Aorta (tissue), 5 donors: Measurements from ENCODE around the gene TIMM29. TPM values are rescaled to one million over a fixed set of nuclear protein-coding genes. Genes with fewer than 3 reads are reported as not detected.

Source experiments
- ATAC-seq: fragments of 200-7000 bp; cut with Tn5 transposase; one replicate; pipeline ENCODE4 v1.9.1; 2022; ENCODE audit warnings: moderate library complexity; ENCODE audit not compliant: low FRiP score
- DNase-seq, 2 donors: peaks; one replicate each; pipeline ENCODE4 v3.0.0-alpha.2; 2020
- H3K27ac ChIP-seq, 2 donors: one replicate each; pipeline ENCODE4 v1.5.1; 2013; ENCODE audit warnings: low read length in 2 of 2, mild to moderate bottlenecking in 2 of 2, moderate library complexity in 2 of 2, control low read depth in 1 of 2, inconsistent platforms in 1 of 2, low read depth in 1 of 2
- H3K27me3 ChIP-seq, 2 donors: one replicate each; pipeline ENCODE4 v1.6.1; 2013; ENCODE audit warnings: control low read depth in 1 of 2, low read length in 1 of 2, mild to moderate bottlenecking in 1 of 2, moderate library complexity in 1 of 2; ENCODE audit not compliant: insufficient read depth in 2 of 2, control insufficient read depth in 1 of 2
- H3K36me3 ChIP-seq, 2 donors: one replicate each; pipeline ENCODE4 v1.6.1; 2013; ENCODE audit warnings: control low read depth in 1 of 2, low read length in 1 of 2, mild to moderate bottlenecking in 1 of 2; ENCODE audit not compliant: insufficient read depth in 2 of 2, control insufficient read depth in 1 of 2
- H3K4me1 ChIP-seq, 2 donors: one replicate each; pipeline ENCODE4 v1.6.1; 2013; ENCODE audit warnings: low read length in 2 of 2, control low read depth in 1 of 2, mild to moderate bottlenecking in 1 of 2, moderate library complexity in 1 of 2; ENCODE audit not compliant: insufficient read depth in 2 of 2, control insufficient read depth in 1 of 2
- H3K4me3 ChIP-seq, 2 donors: one replicate each; pipeline ENCODE4 v1.5.1; 2013; ENCODE audit warnings: low read length in 2 of 2, control low read depth in 1 of 2, mild to moderate bottlenecking in 1 of 2
- H3K9me3 ChIP-seq: one replicate; pipeline ENCODE4 v1.6.1; 2013; ENCODE audit warnings: mild to moderate bottlenecking, low read length; ENCODE audit not compliant: control insufficient read depth
- WGBS, 2 donors: extraction: QIAGEN DNeasy Blood & Tissue Kit; methylation state at CpG; one replicate each; pipeline ENCODE4 v1.1.7; 2013; 5-methylcytosine and 5-hydroxymethylcytosine counted together
- intact Hi-C, 2 donors: fragments of 100-400 bp; cut with DNase I; formaldehyde crosslinking; loops; one replicate each; pipeline versions ENCODE4 v1.14.2 to v1.15.0; 2022
- long read RNA-seq, 2 donors: library from polyadenylated mRNA; unstranded; transcript quantifications; one replicate each; pipeline ENCODE4 v2.0.0, GENCODE V29; 2020 to 2021
- polyA plus RNA-seq, 2 donors: library from polyadenylated mRNA; stranded (reverse); fragments of 200-250 nt; gene quantifications; one replicate each; pipeline ENCODE4 v1.2.3, GENCODE V29; 2013
- total RNA-seq, 2 donors: library from RNA; stranded (reverse); fragmentation: NEBNext Ultra II Directional; extraction: Animal tissue kit (Norgen Biotek cat#: 25700); gene quantifications; one replicate each; pipeline ENCODE4 v1.2.1, GENCODE V29; 2021
- donor health status: healthy with polysubstance abuse.
- donor health status: Bipolar disorder and iron deficiency.
- donor health status: DM: no; HTN: no; CAD: no.
- donor health status: DM: no; HTN: no; CAD: no.
- donor health status: DM: yes; HTN: yes; CAD: no.

The TIMM29 gene
- total RNA-seq (10 to 100 TPM; 13.7 to 15.7 TPM), polyA plus RNA-seq (10 to 100 TPM; 15.2 to 16.0 TPM)
- long read RNA-seq, donor 1, transcript TIMM29-201 (2 exons, 1,425 nt) = major isoform, 35 of 36 reads
- long read RNA-seq, donor 1, partial matches to known transcripts = 0 of 36 reads
- long read RNA-seq, donor 1, other reads (novel, unspliced or antisense) = 1 of 36 reads
- long read RNA-seq, donor 2, transcript TIMM29-201 (2 exons, 1,425 nt) = major isoform, 8 of 9 reads
- long read RNA-seq, donor 2, partial matches to known transcripts = 0 of 9 reads
- long read RNA-seq, donor 2, other reads (novel, unspliced or antisense) = 1 of 9 reads

DNA sequence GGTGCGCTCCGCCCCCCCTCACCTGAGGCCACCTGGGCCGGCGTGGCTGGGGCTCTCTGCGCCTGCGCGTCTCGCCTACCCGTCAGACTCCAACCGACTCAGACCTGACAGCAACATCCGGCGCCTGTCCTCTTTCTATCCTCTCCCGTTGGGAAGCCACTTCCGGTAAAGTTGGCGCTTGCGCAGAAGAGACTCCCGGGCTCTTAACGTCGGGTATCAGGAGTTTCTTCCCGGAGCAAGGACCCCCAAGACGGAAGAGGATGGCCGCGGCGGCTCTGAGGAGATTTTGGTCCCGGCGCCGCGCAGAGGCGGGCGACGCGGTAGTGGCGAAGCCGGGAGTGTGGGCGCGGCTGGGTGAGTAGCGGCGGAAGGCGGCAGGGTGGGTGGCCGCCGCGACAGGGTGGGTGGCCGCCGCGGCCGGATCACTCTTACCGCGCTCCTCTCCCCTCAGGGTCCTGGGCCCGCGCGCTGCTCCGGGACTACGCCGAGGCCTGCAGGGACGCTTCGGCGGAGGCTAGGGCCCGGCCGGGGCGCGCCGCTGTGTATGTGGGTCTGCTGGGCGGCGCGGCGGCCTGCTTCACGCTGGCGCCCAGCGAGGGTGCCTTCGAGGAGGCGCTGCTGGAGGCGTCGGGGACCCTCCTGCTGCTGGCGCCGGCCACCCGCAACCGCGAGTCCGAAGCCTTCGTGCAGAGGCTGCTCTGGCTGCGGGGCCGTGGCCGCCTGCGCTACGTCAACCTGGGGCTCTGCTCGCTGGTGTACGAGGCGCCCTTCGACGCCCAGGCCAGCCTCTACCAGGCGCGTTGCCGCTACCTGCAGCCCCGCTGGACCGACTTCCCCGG lies at the start of gene TIMM29, which contains the start of gene YIPF2:
TIMM29 (plus strand) TSS at position 249 of the 839 bp plus-strand sequence; CDS start at position 261, 12 bp downstream.
YIPF2 (minus strand) TSS at position 77 of the 839 bp plus-strand sequence. CDS start 229 bp downstream, outside the sequence.
- peak within 1 kb of the TSS in 1 of 2 donors; percentile 55 for H3K27ac ChIP-seq
- DNase-seq = peak; percentile 98
- intact Hi-C loops = loop anchor here (2.0 to 10.0 kb wide), 2 partner anchors 54 to 56 kb away; partner anchors contain the start of gene CARM1 (in 1 of the 2)
- no peaks in the 10 kb centered on the region for H3K36me3 ChIP-seq
- peak; percentile 95 for ATAC-seq
- 0% methylated on average over 55 to 96 of the region's 96 CpGs for WGBS, 2 donors
- no peaks in the 10 kb centered on the region for H3K9me3 ChIP-seq
- no peaks in the 10 kb centered on the region for H3K27me3 ChIP-seq
- no peaks in the 10 kb centered on the region for H3K4me1 ChIP-seq
- H3K4me3 ChIP-seq = peak within 1 kb of the TSS; percentile 67 to 84

DNA sequence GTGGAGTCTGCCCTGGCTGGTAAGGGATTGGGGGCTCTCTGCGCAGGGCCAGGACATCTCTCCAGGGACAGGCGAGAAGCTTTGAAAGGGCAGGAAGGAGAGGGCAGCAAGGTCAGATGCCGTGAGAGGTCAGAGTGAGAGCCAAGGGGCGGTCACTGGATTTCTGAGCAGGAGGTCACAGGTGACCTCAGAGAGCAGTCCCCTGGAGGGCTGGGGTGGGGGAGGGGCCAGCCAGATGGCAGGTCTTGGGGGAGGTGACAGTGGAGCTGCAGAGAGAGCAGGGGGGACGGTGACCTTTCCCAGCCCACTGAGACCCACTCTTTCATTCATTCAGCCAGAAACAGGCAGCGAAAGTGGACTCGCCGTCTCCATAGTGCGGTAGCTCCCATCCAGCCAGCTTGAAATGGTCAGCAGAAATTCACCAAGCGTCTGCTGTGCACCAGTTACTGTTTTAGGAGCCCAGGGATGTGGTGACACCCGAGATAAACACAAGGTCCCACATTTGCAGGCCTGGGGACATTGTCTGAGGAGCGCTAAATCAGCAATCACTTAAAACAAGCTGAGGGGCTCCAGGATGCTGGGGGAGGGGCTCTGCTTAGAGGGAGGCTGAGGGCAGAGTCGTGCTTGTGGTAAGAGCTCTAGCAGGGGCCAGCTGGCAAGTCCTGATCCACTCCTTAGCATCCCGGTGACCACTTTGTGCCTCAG lies 47.1 kb upstream of the TIMM29 start:
- H3K4me1 ChIP-seq = no peaks in the 10 kb centered on the region
- 53 to 64% methylated on average over 14 of the region's 14 CpGs for WGBS, 2 donors
- no peak overlapping the region for H3K27ac ChIP-seq
- H3K9me3 ChIP-seq = no peaks in the 10 kb centered on the region
- no peak for DNase-seq
- no peaks in the 10 kb centered on the region for H3K27me3 ChIP-seq
- H3K4me3 ChIP-seq = no peak overlapping the region
- no peak for ATAC-seq
- no peaks in the 10 kb centered on the region for H3K36me3 ChIP-seq
- intact Hi-C loops = no loop called here

DNA sequence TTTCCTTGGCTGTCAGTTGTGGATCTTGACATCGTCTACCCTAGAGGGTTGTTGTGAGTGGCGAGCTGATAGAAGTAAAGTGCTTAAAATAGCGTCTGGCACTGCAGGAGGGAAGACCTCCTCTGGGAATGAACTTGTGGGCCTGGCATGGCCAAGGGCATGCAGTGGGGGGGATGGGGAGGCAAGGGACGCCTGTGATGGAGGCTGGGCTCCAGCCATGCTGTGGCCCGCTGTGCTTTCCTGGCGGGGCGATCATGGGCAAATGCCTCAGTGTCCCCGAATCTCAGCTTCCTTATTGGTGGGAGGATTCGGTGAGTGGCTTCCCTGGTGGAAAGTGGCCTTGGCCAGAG lies 46.5 kb upstream of the TIMM29 start:
- ATAC-seq = no peak
- Histone ChIP-seq H3K36me3 (no peaks in the 10 kb centered on the region), H3K27ac (no peak overlapping the region), H3K27me3 (no peaks in the 10 kb centered on the region), H3K4me1 (no peaks in the 10 kb centered on the region), H3K4me3 (no peak overlapping the region), H3K9me3 (no peaks in the 10 kb centered on the region)
- DNase-seq = no peak
- intact Hi-C loops = no loop called here
- WGBS, 2 donors = 23 to 30% methylated on average over 9 of the region's 9 CpGs

GRCh38 chr19:10884274-10884673 lies 44.3 kb upstream of the TIMM29 start:
- no peaks in the 10 kb centered on the region for H3K4me1 ChIP-seq
- WGBS, 2 donors = 68 to 78% methylated on average over 2 of the region's 2 CpGs
- ATAC-seq (no peak), DNase-seq (no peak)
- no peak overlapping the region for H3K4me3 ChIP-seq
- H3K36me3 ChIP-seq = no peaks in the 10 kb centered on the region
- H3K27me3 ChIP-seq = no peaks in the 10 kb centered on the region
- H3K9me3 ChIP-seq = no peaks in the 10 kb centered on the region
- no peak overlapping the region for H3K27ac ChIP-seq
- intact Hi-C loops = no loop called here

- Histone ChIP-seq H3K9me3 (no peaks in the 10 kb centered on the region), H3K4me1 (no peaks in the 10 kb centered on the region), H3K4me3 (no peak overlapping the region), H3K36me3 (no peaks in the 10 kb centered on the region), H3K27ac (no peak overlapping the region), H3K27me3 (no peaks in the 10 kb centered on the region)
- ATAC-seq = no peak
- 48 to 62% methylated on average over 20 of the region's 20 CpGs for WGBS, 2 donors
- intact Hi-C loops = no loop called here
- DNase-seq = no peak
Measured at GRCh38 chr19:10885201-10886169, 43.1 kb upstream of the TIMM29 start.

DNA sequence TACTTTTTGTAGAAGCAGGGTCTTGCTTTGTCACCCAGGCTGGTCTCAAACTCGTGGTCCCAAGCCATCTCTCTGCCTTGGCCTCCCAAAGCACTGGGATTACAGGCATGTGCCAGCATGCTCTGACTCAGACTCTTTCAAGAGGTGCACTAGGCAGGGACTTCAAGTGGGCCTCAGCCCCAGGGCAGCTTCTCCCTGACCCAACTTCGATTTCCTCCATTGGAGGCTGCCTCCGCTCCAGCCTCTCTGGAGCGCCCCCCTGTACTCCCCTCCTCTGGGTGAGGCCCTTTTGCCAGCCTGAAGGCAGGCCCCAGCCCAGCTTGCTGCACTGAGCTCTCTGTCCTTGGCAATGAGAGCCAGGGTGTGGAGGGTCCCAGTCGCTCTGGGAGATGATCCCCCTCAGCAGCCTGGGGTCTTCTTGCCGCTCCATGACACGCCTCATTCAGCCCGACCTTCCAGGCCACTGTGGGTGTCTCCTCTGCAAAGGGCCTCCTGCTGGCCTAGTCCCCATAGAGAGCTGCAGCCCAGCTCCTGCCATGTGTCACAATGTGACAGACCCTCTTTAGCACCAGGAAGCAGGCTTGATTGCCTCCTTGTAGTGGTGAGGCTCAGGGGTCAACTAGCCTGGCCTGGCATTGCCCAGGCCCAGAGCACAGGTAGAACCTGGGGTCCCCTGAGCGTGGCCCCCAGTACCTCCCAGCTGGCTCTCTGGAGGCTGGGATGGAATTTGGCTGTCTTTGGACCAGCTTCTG lies 40.8 kb upstream of the TIMM29 start:
- no peak for DNase-seq
- no peak for ATAC-seq
- WGBS, 2 donors = 81 to 84% methylated on average over 9 of the region's 9 CpGs
- intact Hi-C loops = no loop called here
- no peaks in the 10 kb centered on the region for H3K27me3 ChIP-seq
- no peak overlapping the region for H3K27ac ChIP-seq
- no peaks in the 10 kb centered on the region for H3K36me3 ChIP-seq
- H3K4me1 ChIP-seq = no peaks in the 10 kb centered on the region
- H3K4me3 ChIP-seq = no peak overlapping the region
- H3K9me3 ChIP-seq = no peaks in the 10 kb centered on the region

GRCh38 chr19:10888421-10888866 lies 40.2 kb upstream of the TIMM29 start:
- Histone ChIP-seq H3K4me3 (no peak overlapping the region), H3K36me3 (no peaks in the 10 kb centered on the region), H3K27me3 (no peaks in the 10 kb centered on the region), H3K27ac (no peak overlapping the region), H3K9me3 (no peaks in the 10 kb centered on the region), H3K4me1 (no peaks in the 10 kb centered on the region)
- intact Hi-C loops = no loop called here
- ATAC-seq (no peak), DNase-seq (no peak)
- 58 to 70% methylated on average over 13 of the region's 13 CpGs for WGBS, 2 donors
